Neuronal stem cell (in vitro differentiated cells): ENCODE measurements around the gene ETFB.

Source experiments
- DNase-seq: peaks from one replicate; pipeline ENCODE4 v3.0.0-alpha.2; 2013; ENCODE audit warnings: low spot score
- H2AFZ ChIP-seq: one replicate; pipeline ENCODE4 v1.6.1; 2013; ENCODE audit warnings: mild to moderate bottlenecking, low read length, inconsistent platforms
- H2AK5ac ChIP-seq: 2 replicates; pipeline ENCODE4 v1.6.1; 2013; ENCODE audit warnings: low read depth, mild to moderate bottlenecking, inconsistent platforms, low read length, moderate library complexity, mixed read lengths
- H2BK120ac ChIP-seq: 2 replicates; pipeline ENCODE4 v1.6.1; 2013; ENCODE audit warnings: low read depth, mild to moderate bottlenecking, inconsistent platforms, low read length, moderate library complexity, mixed read lengths
- H2BK12ac ChIP-seq: one replicate; pipeline ENCODE4 v1.6.1; 2013; ENCODE audit warnings: low read length, inconsistent platforms
- H2BK15ac ChIP-seq: 2 replicates; pipeline ENCODE4 v1.6.1; 2013; ENCODE audit warnings: mild to moderate bottlenecking, low read length, inconsistent platforms, mixed read lengths
- H2BK5ac ChIP-seq: one replicate; pipeline ENCODE4 v1.6.1; 2013; ENCODE audit warnings: inconsistent platforms, mild to moderate bottlenecking, low read length, moderate library complexity
- H3K14ac ChIP-seq: one replicate; pipeline ENCODE4 v1.6.1; 2013; ENCODE audit warnings: low read length, inconsistent platforms
- H3K18ac ChIP-seq: 2 replicates; pipeline ENCODE4 v1.6.1; 2013; ENCODE audit warnings: low read length, inconsistent platforms
- H3K23ac ChIP-seq: 2 replicates; pipeline ENCODE4 v1.6.1; 2013; ENCODE audit warnings: low read depth, mild to moderate bottlenecking, mixed read lengths, low read length, inconsistent platforms; ENCODE audit not compliant: poor library complexity
- H3K27ac ChIP-seq: replicated peaks from 3 replicates; pipeline ENCODE4 v1.5.1; 2013; ENCODE audit warnings: low read length, inconsistent platforms
- H3K27me3 ChIP-seq, 3 experiments: 2 replicates each; pipeline ENCODE4 v1.6.1; 2013; ENCODE audit warnings: low read length in 3 of 3, mild to moderate bottlenecking in 2 of 3, inconsistent platforms in 1 of 3, low read depth in 1 of 3, mixed read lengths in 1 of 3, moderate library complexity in 1 of 3; ENCODE audit not compliant: control insufficient read depth in 3 of 3, insufficient read depth in 3 of 3
- H3K36me3 ChIP-seq, 2 donors: replicated peaks in 1 of 2; 2 replicates each; pipeline ENCODE4 v1.6.1; 2013; ENCODE audit warnings: low read length in 2 of 2; ENCODE audit not compliant: control insufficient read depth in 2 of 2, insufficient read depth in 2 of 2
- H3K4ac ChIP-seq: 2 replicates; pipeline ENCODE4 v1.6.1; 2013; ENCODE audit warnings: inconsistent platforms, mild to moderate bottlenecking, low read length, moderate library complexity
- H3K4me1 ChIP-seq, 2 donors: 1 replicate in 1 of 2; 2 replicates in 1 of 2; pipeline ENCODE4 v1.6.1; 2013; ENCODE audit warnings: low read length in 2 of 2, low read depth in 1 of 2; ENCODE audit not compliant: control insufficient read depth in 2 of 2, insufficient read depth in 1 of 2
- H3K4me2 ChIP-seq: one replicate; pipeline ENCODE4 v1.6.1; 2013; ENCODE audit warnings: mild to moderate bottlenecking, low read length, inconsistent platforms; ENCODE audit not compliant: insufficient read depth, poor library complexity, severe bottlenecking
- H3K4me3 ChIP-seq, 2 donors: 2 replicates each; pipeline ENCODE4 v1.5.1; 2013; ENCODE audit warnings: low read length in 2 of 2, mild to moderate bottlenecking in 2 of 2, inconsistent platforms in 1 of 2, moderate library complexity in 1 of 2
- H3K79me1 ChIP-seq: one replicate; pipeline ENCODE4 v1.6.1; 2013; ENCODE audit warnings: low read depth, mild to moderate bottlenecking, inconsistent platforms, low read length, moderate library complexity
- H3K9ac ChIP-seq: one replicate; pipeline ENCODE4 v1.6.1; 2013; ENCODE audit warnings: mild to moderate bottlenecking, low read depth, low read length, inconsistent platforms; ENCODE audit not compliant: poor library complexity
- H3K9me3 ChIP-seq, 2 donors: replicated peaks in 1 of 2; 2 replicates each; pipeline versions ENCODE3 to v1.6.1; 2013; ENCODE audit warnings: low read length in 2 of 2, mild to moderate bottlenecking in 2 of 2, inconsistent platforms in 1 of 2, low read depth in 1 of 2, mixed read lengths in 1 of 2, moderate library complexity in 1 of 2; ENCODE audit not compliant: control insufficient read depth in 2 of 2, insufficient read depth in 1 of 2
- H4K8ac ChIP-seq: one replicate; pipeline ENCODE4 v1.6.1; 2013; ENCODE audit warnings: low read depth, mild to moderate bottlenecking, inconsistent platforms, low read length, moderate library complexity
- H4K91ac ChIP-seq: one replicate; pipeline ENCODE4 v1.6.1; 2013; ENCODE audit warnings: low read length, low read depth, mild to moderate bottlenecking, inconsistent platforms; ENCODE audit not compliant: poor library complexity
- WGBS, 2 donors: extraction: QIAGEN DNeasy Blood & Tissue Kit; methylation state at CpG; one replicate each; pipeline ENCODE4 v1.1.7; 2013; ENCODE audit warnings: missing lambda C conversion rate in 2 of 2, mixed read lengths in 1 of 2; ENCODE audit not compliant: insufficient read length in 2 of 2, insufficient replicate concordance in 1 of 2; ENCODE audit errors: extremely low coverage in 2 of 2; 5-methylcytosine and 5-hydroxymethylcytosine counted together

The ETFB gene

GRCh38 chr19:51372649-51373504, 6.7 kb upstream of the ETFB start, which contains the start of gene NKG7:
NKG7 (minus strand) TSS chr19:51372654; CDS start chr19:51372535, 119 bp downstream.
- Histone ChIP-seq H4K8ac (no peak within 1 kb of the TSS), H3K23ac (no peak within 1 kb of the TSS), H3K27me3 (peaks cover 0 to 23% (median 0%) of the 10 kb centered on the region in 3 experiments), H3K27ac (no peak within 1 kb of the TSS), H2BK5ac (peak within 1 kb of the TSS; percentile 57), H3K4me2 (no peak within 1 kb of the TSS), H3K79me1 (peaks cover under 1% of the 10 kb centered on the region), H2BK12ac (peak within 1 kb of the TSS; percentile 73), H3K4me1 (peaks cover 6 to 8% of the 10 kb centered on the region in 2 donors), H3K4me3 (no peak within 1 kb of the TSS), H3K9me3 (no peaks in the 10 kb centered on the region), H2BK120ac (no peak within 1 kb of the TSS), H2AK5ac (peak within 1 kb of the TSS; percentile 92), H3K36me3 (no peaks in the 10 kb centered on the region), H3K14ac (no peak within 1 kb of the TSS), H3K9ac (peak within 1 kb of the TSS; percentile 84), H4K91ac (peak within 1 kb of the TSS; percentile 57), H2AFZ (no peak within 1 kb of the TSS), H2BK15ac (peak within 1 kb of the TSS; percentile 85), H3K18ac (peak within 1 kb of the TSS; percentile 3), H3K4ac (no peak within 1 kb of the TSS)
- no peak for DNase-seq
- no CpG with 5 or more reads among the region's 9 CpGs for WGBS, 2 donors

GRCh38 chr19:51372021-51372648, 5.9 kb upstream of the ETFB start:
- Histone ChIP-seq H3K23ac (no peak overlapping the region), H3K27me3 (peaks cover 0 to 23% (median 0%) of the 10 kb centered on the region in 3 experiments), H3K36me3 (no peaks in the 10 kb centered on the region), H2BK120ac (no peak overlapping the region), H2BK12ac (peak overlapping the region; percentile 73), H3K4me1 (peaks cover 6 to 8% of the 10 kb centered on the region in 2 donors), H2BK5ac (peak overlapping the region; percentile 57), H2AFZ (no peak overlapping the region), H3K9me3 (no peaks in the 10 kb centered on the region), H4K8ac (no peak overlapping the region), H3K4me2 (no peak overlapping the region), H3K4ac (no peak overlapping the region), H3K14ac (no peak overlapping the region), H3K18ac (peak overlapping the region; percentile 3), H4K91ac (peak overlapping the region; percentile 57), H3K9ac (peak overlapping the region; percentile 84), H2BK15ac (peak overlapping the region; percentile 85), H3K79me1 (peaks cover 2% of the 10 kb centered on the region), H2AK5ac (peak overlapping the region; percentile 92), H3K4me3 (no peak overlapping the region), H3K27ac (no peak overlapping the region)
- WGBS, 2 donors, result no CpG with 5 or more reads among the region's 18 CpGs
- no peak for DNase-seq

- H2AFZ ChIP-seq, result no peak overlapping the region
- peaks cover 4% of the 10 kb centered on the region for H3K79me1 ChIP-seq
- peak overlapping the region; percentile 65 for H3K23ac ChIP-seq
- H2BK120ac ChIP-seq, result no peak overlapping the region
- peak overlapping the region; percentile 10 for H2BK12ac ChIP-seq
- H3K4ac ChIP-seq, result no peak overlapping the region
- DNase-seq, result no peak
- H3K27me3 ChIP-seq, result peaks cover 0 to 23% (median 0%) of the 10 kb centered on the region in 3 experiments
- no CpG with 5 or more reads among the region's 8 CpGs for WGBS, 2 donors
- no peak overlapping the region for H3K27ac ChIP-seq
- peak overlapping the region; percentile 85 for H2BK15ac ChIP-seq
- no peaks in the 10 kb centered on the region for H3K36me3 ChIP-seq
- no peak overlapping the region for H3K4me3 ChIP-seq
- no peaks in the 10 kb centered on the region for H3K9me3 ChIP-seq
- H4K91ac ChIP-seq, result no peak overlapping the region
- no peak overlapping the region for H3K14ac ChIP-seq
- no peak overlapping the region for H4K8ac ChIP-seq
- peaks cover 6 to 8% of the 10 kb centered on the region in 2 donors for H3K4me1 ChIP-seq
- H3K9ac ChIP-seq, result no peak overlapping the region
- H2AK5ac ChIP-seq, result no peak overlapping the region
- H3K18ac ChIP-seq, result no peak overlapping the region
- no peak overlapping the region for H3K4me2 ChIP-seq
- H2BK5ac ChIP-seq, result no peak overlapping the region
Observed at GRCh38 chr19:51371186-51371690, 5.0 kb upstream of the ETFB start.

GRCh38 chr19:51370230-51370629, 4.0 kb upstream of the ETFB start:
- no peak overlapping the region for H2AFZ ChIP-seq
- H3K9ac ChIP-seq, result no peak overlapping the region
- no peak overlapping the region for H3K4ac ChIP-seq

More at GRCh38 chr19:51370230-51370629, 4.0 kb upstream of the ETFB start:
- no peak overlapping the region for H3K4me2 ChIP-seq
- no peak overlapping the region for H2BK12ac ChIP-seq
- no peak overlapping the region for H3K18ac ChIP-seq
- WGBS, 2 donors, result no CpG with 5 or more reads among the region's 4 CpGs
- H2BK15ac ChIP-seq, result no peak overlapping the region
- no peaks in the 10 kb centered on the region for H3K36me3 ChIP-seq
- no peak overlapping the region for H3K27ac ChIP-seq
- peaks cover 10 to 15% of the 10 kb centered on the region in 2 donors for H3K4me1 ChIP-seq
- DNase-seq, result no peak
- H4K8ac ChIP-seq, result no peak overlapping the region
- H3K9me3 ChIP-seq, result no peaks in the 10 kb centered on the region
- no peak overlapping the region for H2AK5ac ChIP-seq
- H3K79me1 ChIP-seq, result peaks cover 4% of the 10 kb centered on the region
- no peak overlapping the region for H2BK5ac ChIP-seq
- H2BK120ac ChIP-seq, result no peak overlapping the region
- no peak overlapping the region for H3K23ac ChIP-seq
- no peak overlapping the region for H4K91ac ChIP-seq
- no peak overlapping the region for H3K4me3 ChIP-seq
- H3K27me3 ChIP-seq, result peaks cover 0 to 23% (median 0%) of the 10 kb centered on the region in 3 experiments
- no peak overlapping the region for H3K14ac ChIP-seq
